ENCODE results near the gene OIT3.

- TF ChIP-seq CTCF (IDR thresholded peaks at IDR 0.05), result no peak
- no peak for TF ChIP-seq TCF7L2 (IDR thresholded peaks at IDR 0.05; ENCODE audit: low read depth, low read length)
- no peak for TF ChIP-seq POLR2AphosphoS5 (IDR thresholded peaks at IDR 0.05; ENCODE audit: low read depth, low read length)
Measured at GRCh38 chr10:72930276-72930675, 36.7 kb downstream of the OIT3 start.
